ENCODE data around the gene TNFRSF11A. TPM values are rescaled to one million over a fixed set of nuclear protein-coding genes. Genes with fewer than 3 reads are reported as not detected.

Gene TNFRSF11A
- total RNA-seq, 3 donors from 2014 or later, result 23.3 to 87.3 (median 59.3) TPM

GRCh38 chr18:62288665-62289008, 36.5 kb upstream of the TNFRSF11A start:
- ATAC-seq, result no peak
- peaks cover 27% of the 10 kb centered on the region for H3K4me1 ChIP-seq (ENCODE audit: low read depth)
- TF ChIP-seq, protein P1, sequence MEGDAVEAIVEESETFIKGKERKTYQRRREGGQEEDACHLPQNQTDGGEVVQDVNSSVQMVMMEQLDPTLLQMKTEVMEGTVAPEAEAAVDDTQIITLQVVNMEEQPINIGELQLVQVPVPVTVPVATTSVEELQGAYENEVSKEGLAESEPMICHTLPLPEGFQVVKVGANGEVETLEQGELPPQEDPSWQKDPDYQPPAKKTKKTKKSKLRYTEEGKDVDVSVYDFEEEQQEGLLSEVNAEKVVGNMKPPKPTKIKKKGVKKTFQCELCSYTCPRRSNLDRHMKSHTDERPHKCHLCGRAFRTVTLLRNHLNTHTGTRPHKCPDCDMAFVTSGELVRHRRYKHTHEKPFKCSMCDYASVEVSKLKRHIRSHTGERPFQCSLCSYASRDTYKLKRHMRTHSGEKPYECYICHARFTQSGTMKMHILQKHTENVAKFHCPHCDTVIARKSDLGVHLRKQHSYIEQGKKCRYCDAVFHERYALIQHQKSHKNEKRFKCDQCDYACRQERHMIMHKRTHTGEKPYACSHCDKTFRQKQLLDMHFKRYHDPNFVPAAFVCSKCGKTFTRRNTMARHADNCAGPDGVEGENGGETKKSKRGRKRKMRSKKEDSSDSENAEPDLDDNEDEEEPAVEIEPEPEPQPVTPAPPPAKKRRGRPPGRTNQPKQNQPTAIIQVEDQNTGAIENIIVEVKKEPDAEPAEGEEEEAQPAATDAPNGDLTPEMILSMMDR (IDR thresholded peaks at IDR 0.05), result no peak
- intact Hi-C loops (cut with DNase I, micrococcal nuclease), result no loop called here
- H3K36me3 ChIP-seq (ENCODE audit: low read depth), result no peaks in the 10 kb centered on the region
- no peak overlapping the region for H3K4me3 ChIP-seq
- no peaks in the 10 kb centered on the region for H3K9me3 ChIP-seq
- DNase-seq, result no peak

DNA sequence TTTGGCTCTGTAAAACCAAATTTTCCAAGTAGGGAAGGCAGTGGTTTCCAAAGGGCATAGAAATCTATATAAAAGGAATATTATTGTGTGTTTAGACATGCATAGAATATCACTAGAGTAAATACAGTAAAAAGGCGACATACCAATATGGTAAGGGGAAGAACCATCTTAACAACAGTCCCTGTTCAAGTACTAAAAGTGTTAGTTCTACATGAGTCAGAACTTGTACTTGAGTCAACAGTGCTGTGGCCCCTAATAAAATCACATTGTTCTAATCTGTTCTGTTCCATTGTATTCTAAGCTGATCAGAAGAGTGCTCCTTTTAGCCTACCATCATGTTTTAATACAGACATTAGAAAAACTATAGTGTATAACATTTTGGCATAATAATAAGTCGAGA, 36.1 kb upstream of the TNFRSF11A start:
- no peaks in the 10 kb centered on the region for H3K9me3 ChIP-seq
- TF ChIP-seq, protein P1 (IDR thresholded peaks at IDR 0.05), result no peak

GRCh38 chr18:62294073-62294472, 31.0 kb upstream of the TNFRSF11A start:
- ATAC-seq (no peak), DNase-seq (no peak)
- peaks cover 5% of the 10 kb centered on the region for H3K4me1 ChIP-seq (ENCODE audit: low read depth)
- no peak overlapping the region for H3K4me3 ChIP-seq
- H3K9me3 ChIP-seq, result no peaks in the 10 kb centered on the region
- no peaks in the 10 kb centered on the region for H3K36me3 ChIP-seq (ENCODE audit: low read depth)
- intact Hi-C loops (cut with DNase I, micrococcal nuclease), result no loop called here
- TF ChIP-seq, protein P1 (IDR thresholded peaks at IDR 0.05), result no peak

More for the DNA sequence above, 36.1 kb upstream of the TNFRSF11A start:
- Histone ChIP-seq H3K36me3 (ENCODE audit: low read depth) (no peaks in the 10 kb centered on the region), H3K4me1 (ENCODE audit: low read depth) (peaks cover 27% of the 10 kb centered on the region), H3K4me3 (no peak overlapping the region)
- intact Hi-C loops (cut with DNase I, micrococcal nuclease), result no loop called here
- no peak for DNase-seq
- ATAC-seq, result peak; percentile 85

DNA sequence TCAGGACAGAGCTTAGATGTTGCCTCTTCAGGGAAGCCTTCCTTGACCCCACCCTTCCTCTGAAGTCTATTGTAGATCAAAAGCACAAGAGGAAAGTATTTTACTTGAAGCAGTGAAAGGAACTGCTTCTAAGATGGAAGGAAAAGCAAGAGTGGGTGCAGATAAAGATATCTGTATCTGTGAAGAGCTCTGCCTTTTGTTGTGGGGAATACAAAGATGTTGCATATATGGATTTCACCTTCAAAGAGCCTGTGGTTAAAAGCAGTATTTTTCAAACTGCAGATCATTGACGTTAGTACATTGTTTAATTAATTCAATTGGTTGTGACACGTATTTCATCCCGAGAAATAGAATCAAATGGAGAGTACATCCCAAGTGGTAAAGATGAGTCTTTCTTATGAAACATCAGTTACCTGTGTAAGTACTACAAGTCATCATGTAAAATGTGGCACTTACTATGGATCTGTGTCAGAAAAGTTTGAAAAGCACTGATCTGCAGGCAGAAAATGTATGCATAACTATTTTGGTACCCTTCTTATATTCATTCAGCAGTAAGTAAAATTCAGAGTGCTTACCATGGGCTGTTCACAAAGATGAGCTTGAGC, 24.6 kb upstream of the TNFRSF11A start:
- TF ChIP-seq, protein P1 (IDR thresholded peaks at IDR 0.05), result no peak
- intact Hi-C loops (cut with DNase I, micrococcal nuclease), result no loop called here
- Histone ChIP-seq H3K4me1 (ENCODE audit: low read depth) (no peaks in the 10 kb centered on the region), H3K4me3 (no peak overlapping the region), H3K9me3 (no peaks in the 10 kb centered on the region), H3K36me3 (ENCODE audit: low read depth) (no peaks in the 10 kb centered on the region)
- no peak for ATAC-seq
- DNase-seq, result no peak

DNA sequence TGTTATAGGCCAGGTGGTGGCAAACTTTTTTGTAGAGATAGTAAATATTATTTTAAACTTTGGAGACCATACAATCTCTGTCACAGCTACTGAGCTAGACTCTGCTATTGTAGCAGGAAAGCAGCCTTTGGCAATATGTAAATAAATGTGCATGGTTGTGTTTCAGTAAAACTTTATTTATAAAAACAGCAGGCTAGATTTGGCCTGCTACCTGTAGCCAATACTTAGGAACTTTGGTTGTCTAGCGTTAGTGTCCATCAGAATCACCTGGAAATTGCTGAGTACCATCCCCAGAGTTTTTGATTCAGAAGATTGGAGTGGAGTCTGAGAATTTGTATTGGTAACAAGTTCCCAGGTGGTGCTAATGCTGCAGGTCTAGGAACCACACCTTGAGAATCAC, 23.8 kb upstream of the TNFRSF11A start:
- Histone ChIP-seq H3K4me3 (no peak overlapping the region), H3K4me1 (ENCODE audit: low read depth) (no peaks in the 10 kb centered on the region), H3K9me3 (no peaks in the 10 kb centered on the region), H3K36me3 (ENCODE audit: low read depth) (no peaks in the 10 kb centered on the region)
- ATAC-seq (no peak), DNase-seq (no peak)
- intact Hi-C loops (cut with DNase I, micrococcal nuclease), result no loop called here
- TF ChIP-seq, protein P1 (IDR thresholded peaks at IDR 0.05), result no peak

DNA sequence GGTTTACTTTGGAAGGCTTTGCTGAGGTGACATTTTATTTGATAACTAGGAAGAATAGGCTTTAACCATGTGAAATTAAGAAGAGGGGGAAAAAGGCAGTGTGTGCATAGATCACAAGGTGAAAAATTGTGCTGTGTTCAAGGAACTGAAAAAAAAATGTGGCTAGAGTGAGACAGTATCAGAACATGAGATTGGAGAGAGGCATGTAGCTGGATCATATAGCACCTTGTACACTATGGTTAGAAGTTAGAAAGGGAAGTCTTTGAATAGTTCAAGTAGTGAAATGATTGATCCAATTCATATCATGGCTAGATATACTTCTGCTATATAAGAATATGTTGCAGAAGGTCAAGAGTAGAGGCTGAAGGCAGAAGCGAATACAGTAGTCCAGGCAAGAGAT, 12.3 kb upstream of the TNFRSF11A start:
- no peak for ATAC-seq
- Histone ChIP-seq H3K4me3 (no peak overlapping the region), H3K9me3 (no peaks in the 10 kb centered on the region), H3K36me3 (ENCODE audit: low read depth) (no peaks in the 10 kb centered on the region), H3K4me1 (ENCODE audit: low read depth) (no peaks in the 10 kb centered on the region)
- TF ChIP-seq, protein P1 (IDR thresholded peaks at IDR 0.05), result no peak
- intact Hi-C loops (cut with DNase I, micrococcal nuclease), result no loop called here
- DNase-seq, result no peak

Data from mucosa of descending colon (tissue), 3 donors.